Measurements from ENCODE around the gene AIPL1. TPM values are rescaled to one million over a fixed set of nuclear protein-coding genes. Genes with fewer than 3 reads are reported as not detected.

AIPL1 gene
- total and polyA plus RNA-seq, 4 donors = not detected

DNA sequence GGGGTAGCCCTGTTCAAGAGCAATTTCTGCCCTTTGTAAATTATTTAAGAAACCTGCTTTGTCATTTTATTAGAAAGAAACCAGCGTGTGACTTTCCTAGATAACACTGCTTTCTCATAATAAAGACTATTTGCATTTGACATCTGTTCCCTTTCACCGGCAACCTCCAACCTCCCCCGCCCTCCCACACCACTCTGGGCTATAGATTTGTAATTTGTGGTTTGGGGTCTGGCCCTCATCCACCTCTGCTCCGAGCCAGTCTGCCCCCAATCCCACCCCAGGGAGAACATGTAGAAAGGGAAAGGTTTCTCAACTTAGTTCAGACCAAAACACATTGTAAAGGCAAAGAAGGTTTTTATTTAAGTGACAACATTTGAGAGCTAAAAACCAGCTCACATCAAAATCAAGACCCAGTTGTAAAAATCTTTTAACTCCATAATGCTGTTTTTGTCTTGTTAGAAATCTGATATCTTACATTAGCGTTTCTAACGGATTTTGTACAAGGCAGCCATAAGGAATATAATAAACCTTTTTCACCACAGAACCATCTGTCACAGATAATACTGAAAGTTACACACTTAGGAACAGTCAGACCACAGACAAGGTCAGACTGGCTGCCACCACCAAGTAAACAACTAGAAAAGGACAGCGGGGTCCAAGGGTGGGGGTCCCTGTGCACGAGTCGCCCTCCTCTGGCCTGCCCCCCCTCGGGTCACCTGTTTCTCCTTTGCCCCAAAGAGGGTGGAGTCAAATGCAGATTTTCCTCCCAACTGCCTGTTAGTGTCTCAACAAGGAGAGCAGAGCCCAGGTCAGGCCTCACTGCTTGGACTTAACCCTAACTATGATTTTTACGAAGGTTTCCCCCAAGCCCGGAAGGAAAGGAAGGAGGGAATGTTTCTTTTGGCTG lies 16.3 kb upstream of the AIPL1 start:
- H3K4me3 ChIP-seq = no peak overlapping the region
- H3K4me1 ChIP-seq (ENCODE audit: control insufficient read depth in 5 of 5, insufficient read depth in 5 of 5, low read length in 5 of 5) = peaks cover 0 to 2% (median 0%) of the 10 kb centered on the region in 5 donors
- TF ChIP-seq, protein P1, sequence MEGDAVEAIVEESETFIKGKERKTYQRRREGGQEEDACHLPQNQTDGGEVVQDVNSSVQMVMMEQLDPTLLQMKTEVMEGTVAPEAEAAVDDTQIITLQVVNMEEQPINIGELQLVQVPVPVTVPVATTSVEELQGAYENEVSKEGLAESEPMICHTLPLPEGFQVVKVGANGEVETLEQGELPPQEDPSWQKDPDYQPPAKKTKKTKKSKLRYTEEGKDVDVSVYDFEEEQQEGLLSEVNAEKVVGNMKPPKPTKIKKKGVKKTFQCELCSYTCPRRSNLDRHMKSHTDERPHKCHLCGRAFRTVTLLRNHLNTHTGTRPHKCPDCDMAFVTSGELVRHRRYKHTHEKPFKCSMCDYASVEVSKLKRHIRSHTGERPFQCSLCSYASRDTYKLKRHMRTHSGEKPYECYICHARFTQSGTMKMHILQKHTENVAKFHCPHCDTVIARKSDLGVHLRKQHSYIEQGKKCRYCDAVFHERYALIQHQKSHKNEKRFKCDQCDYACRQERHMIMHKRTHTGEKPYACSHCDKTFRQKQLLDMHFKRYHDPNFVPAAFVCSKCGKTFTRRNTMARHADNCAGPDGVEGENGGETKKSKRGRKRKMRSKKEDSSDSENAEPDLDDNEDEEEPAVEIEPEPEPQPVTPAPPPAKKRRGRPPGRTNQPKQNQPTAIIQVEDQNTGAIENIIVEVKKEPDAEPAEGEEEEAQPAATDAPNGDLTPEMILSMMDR (IDR thresholded peaks at IDR 0.05; ENCODE audit: control extremely low read depth, extremely low read depth) = no peak
- H3K9me3 ChIP-seq (ENCODE audit: control insufficient read depth in 4 of 4, insufficient read depth in 3 of 4, low read length in 3 of 4) = no peaks in the 10 kb centered on the region
- WGBS, 2 donors = 30 to 43% methylated on average over 12 of the region's 12 CpGs
- no peak for DNase-seq
- no peak overlapping the region for H3K27ac ChIP-seq (ENCODE audit: low read depth in 1 of 2, low read length in 1 of 2)
- peaks cover 0 to 6% (median 1%) of the 10 kb centered on the region in 4 donors for H3K36me3 ChIP-seq (ENCODE audit: control insufficient read depth in 4 of 4, insufficient read depth in 4 of 4, low read length in 4 of 4)
- no peak overlapping the region for H3K9ac ChIP-seq (ENCODE audit: insufficient read depth in 1 of 2, low read length in 2 of 2)
- H3K27me3 ChIP-seq (ENCODE audit: control insufficient read depth in 3 of 3, insufficient read depth in 3 of 3, low read length in 2 of 3) = no peaks in the 10 kb centered on the region
- no peak for ATAC-seq (ENCODE audit: insufficient read depth, low FRiP score)

GRCh38 chr17:6449307-6449706 lies 14.4 kb upstream of the AIPL1 start:
- TF ChIP-seq, protein P1 (IDR thresholded peaks at IDR 0.05; ENCODE audit: control extremely low read depth, extremely low read depth) = no peak
- Histone ChIP-seq H3K4me3 (no peak overlapping the region), H3K4me1 (ENCODE audit: control insufficient read depth in 5 of 5, insufficient read depth in 5 of 5, low read length in 5 of 5) (peaks cover 0 to 20% (median 0%) of the 10 kb centered on the region in 5 donors)

DNA sequence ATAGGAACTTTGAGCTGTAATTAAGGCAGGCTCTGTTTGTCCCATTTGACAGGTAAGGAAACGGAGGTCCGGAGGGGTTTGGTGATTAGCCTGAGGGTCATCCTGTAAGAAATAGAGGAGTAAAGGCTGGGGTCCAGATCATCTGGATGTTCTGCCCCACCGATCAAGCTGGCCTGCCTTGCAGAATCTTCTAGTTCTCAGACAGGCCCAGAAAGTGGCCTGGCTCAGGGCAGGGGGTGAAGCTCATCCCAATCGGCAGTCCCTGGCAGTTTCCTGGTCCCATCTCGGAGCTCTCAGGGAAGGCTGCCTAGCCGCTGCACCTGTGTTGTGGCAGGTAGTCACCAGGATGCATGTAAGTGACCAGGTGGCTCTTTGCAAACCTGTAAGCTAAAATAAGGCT lies 13.6 kb upstream of the AIPL1 start:
- DNase-seq = no peak
- no peak for ATAC-seq (ENCODE audit: insufficient read depth, low FRiP score)
- TF ChIP-seq, protein P1 (IDR thresholded peaks at IDR 0.05; ENCODE audit: control extremely low read depth, extremely low read depth) = no peak
- H3K4me3 ChIP-seq = no peak overlapping the region
- H3K36me3 ChIP-seq (ENCODE audit: control insufficient read depth in 4 of 4, insufficient read depth in 4 of 4, low read length in 4 of 4) = peaks cover 0 to 6% (median 1%) of the 10 kb centered on the region in 4 donors
- WGBS, 2 donors = 95 to 97% methylated on average over 6 of the region's 6 CpGs
- H3K27me3 ChIP-seq (ENCODE audit: control insufficient read depth in 3 of 3, insufficient read depth in 3 of 3, low read length in 2 of 3) = no peaks in the 10 kb centered on the region
- no peaks in the 10 kb centered on the region for H3K9me3 ChIP-seq (ENCODE audit: control insufficient read depth in 4 of 4, insufficient read depth in 3 of 4, low read length in 3 of 4)
- no peak overlapping the region for H3K9ac ChIP-seq (ENCODE audit: insufficient read depth in 1 of 2, low read length in 2 of 2)
- peaks cover 0 to 21% (median 0%) of the 10 kb centered on the region in 5 donors for H3K4me1 ChIP-seq (ENCODE audit: control insufficient read depth in 5 of 5, insufficient read depth in 5 of 5, low read length in 5 of 5)
- H3K27ac ChIP-seq (ENCODE audit: low read depth in 1 of 2, low read length in 1 of 2) = no peak overlapping the region

More at GRCh38 chr17:6449307-6449706, 14.4 kb upstream of the AIPL1 start:
- Histone ChIP-seq H3K9ac (ENCODE audit: insufficient read depth in 1 of 2, low read length in 2 of 2) (no peak overlapping the region), H3K27ac (ENCODE audit: low read depth in 1 of 2, low read length in 1 of 2) (no peak overlapping the region), H3K27me3 (ENCODE audit: control insufficient read depth in 3 of 3, insufficient read depth in 3 of 3, low read length in 2 of 3) (no peaks in the 10 kb centered on the region), H3K36me3 (ENCODE audit: control insufficient read depth in 4 of 4, insufficient read depth in 4 of 4, low read length in 4 of 4) (peaks cover 0 to 6% (median 1%) of the 10 kb centered on the region in 4 donors), H3K9me3 (ENCODE audit: control insufficient read depth in 4 of 4, insufficient read depth in 3 of 4, low read length in 3 of 4) (no peaks in the 10 kb centered on the region)
- no peak for ATAC-seq (ENCODE audit: insufficient read depth, low FRiP score)
- DNase-seq = no peak
- WGBS, 2 donors = 97 to 99% methylated on average over 6 of the region's 6 CpGs

Measured in lung (tissue), 12 donors.